DOHH2 (cell line): ENCODE results near the gene SGF29.
A peak's percentile ranks its signal among the peaks of the same experiment; 100 is the strongest.
"Not testable (repeated sequence)": the region's sequence is repeated elsewhere in the genome, so short reads cannot be mapped to it uniquely, and the experiment has no call there.

Source experiments
- H3F3A ChIP-seq: fragments of 200-600 bp; sonication (generic), shearing (Covaris generic); 2 replicates; pipeline ENCODE4 v1.6.0; 2016; ENCODE audit warnings: antibody characterized with exemption, mild to moderate bottlenecking; ENCODE audit not compliant: control insufficient read depth, insufficient read depth
- H3K27ac ChIP-seq: fragments of 200-600 bp; sonication (generic); 2 replicates; pipeline ENCODE4 v1.5.1; 2014; ENCODE audit warnings: low read depth, mild to moderate bottlenecking, low read length, moderate library complexity
- H3K27me3 ChIP-seq: fragments of 200-600 bp; sonication (generic); 2 replicates; pipeline ENCODE4 v1.6.1; 2014; ENCODE audit warnings: mild to moderate bottlenecking, low read length, mixed read lengths; ENCODE audit not compliant: control insufficient read depth
- H3K36me3 ChIP-seq: fragments of 200-600 bp; sonication (generic); 2 replicates; pipeline ENCODE4 v1.6.1; 2014; ENCODE audit warnings: mild to moderate bottlenecking, low read length, moderate library complexity, mixed read lengths; ENCODE audit not compliant: control insufficient read depth
- H3K4me1 ChIP-seq: fragments of 200-600 bp; sonication (generic); 2 replicates; pipeline ENCODE4 v1.6.1; 2014; ENCODE audit warnings: mild to moderate bottlenecking, low read length, mixed read lengths; ENCODE audit not compliant: control insufficient read depth
- H3K4me2 ChIP-seq: fragments of 200-600 bp; sonication (generic); 2 replicates; pipeline ENCODE4 v1.6.0; 2014; ENCODE audit warnings: mild to moderate bottlenecking, low read length, moderate library complexity
- H3K4me3 ChIP-seq: fragments of 200-600 bp; sonication (generic); 2 replicates; pipeline ENCODE4 v1.5.1; 2014; ENCODE audit warnings: mild to moderate bottlenecking, low read length, mixed read lengths
- H3K79me2 ChIP-seq: fragments of 200-600 bp; sonication (generic); 2 replicates; pipeline ENCODE4 v1.6.1; 2014; ENCODE audit warnings: mild to moderate bottlenecking, low read length, mixed read lengths; ENCODE audit not compliant: control insufficient read depth
- H3K9me2 ChIP-seq: fragments of 200-600 bp; sonication (generic); replicated peaks from 2 replicates; pipeline ENCODE4 v1.6.1; 2014; ENCODE audit warnings: mild to moderate bottlenecking, low read length, mixed read lengths; ENCODE audit not compliant: control insufficient read depth
- H3K9me3 ChIP-seq: fragments of 200-600 bp; sonication (generic); 2 replicates; pipeline ENCODE4 v1.6.1; 2014; ENCODE audit warnings: antibody characterized with exemption, low read length, mixed read lengths; ENCODE audit not compliant: control insufficient read depth, insufficient read depth
- H4K20me1 ChIP-seq: fragments of 200-600 bp; sonication (generic); 2 replicates; pipeline ENCODE4 v1.6.0; 2014; ENCODE audit warnings: low read depth, mild to moderate bottlenecking, antibody characterized with exemption, low read length, moderate library complexity; ENCODE audit not compliant: control insufficient read depth, insufficient read depth
- EZH2phosphoT487 ChIP-seq: fragments of 200-600 bp; sonication (generic); IDR thresholded peaks from 2 replicates; pipeline ENCODE4 v1.6.1; 2017; ENCODE audit warnings: borderline replicate concordance, mild to moderate bottlenecking, antibody characterized with exemption, low read length, moderate library complexity, mixed read lengths
- TF ChIP-seq, protein P1 (sequence below): fragments of 200-600 bp; sonication (generic); IDR thresholded peaks from one replicate; pipeline ENCODE4 v1.5.1; 2014; ENCODE audit warnings: antibody characterized with exemption, mild to moderate bottlenecking, low read depth, low read length; ENCODE audit not compliant: poor library complexity, severe bottlenecking

Gene SGF29

GRCh38 chr16:28542646-28543045, 11.1 kb upstream of the SGF29 start:
- H3K79me2 ChIP-seq, result no peaks in the 10 kb centered on the region
- H3K27ac ChIP-seq, result no peak overlapping the region
- H3K9me2 ChIP-seq, result no peaks in the 10 kb centered on the region
- no peak for TF ChIP-seq EZH2phosphoT487
- TF ChIP-seq, protein P1, sequence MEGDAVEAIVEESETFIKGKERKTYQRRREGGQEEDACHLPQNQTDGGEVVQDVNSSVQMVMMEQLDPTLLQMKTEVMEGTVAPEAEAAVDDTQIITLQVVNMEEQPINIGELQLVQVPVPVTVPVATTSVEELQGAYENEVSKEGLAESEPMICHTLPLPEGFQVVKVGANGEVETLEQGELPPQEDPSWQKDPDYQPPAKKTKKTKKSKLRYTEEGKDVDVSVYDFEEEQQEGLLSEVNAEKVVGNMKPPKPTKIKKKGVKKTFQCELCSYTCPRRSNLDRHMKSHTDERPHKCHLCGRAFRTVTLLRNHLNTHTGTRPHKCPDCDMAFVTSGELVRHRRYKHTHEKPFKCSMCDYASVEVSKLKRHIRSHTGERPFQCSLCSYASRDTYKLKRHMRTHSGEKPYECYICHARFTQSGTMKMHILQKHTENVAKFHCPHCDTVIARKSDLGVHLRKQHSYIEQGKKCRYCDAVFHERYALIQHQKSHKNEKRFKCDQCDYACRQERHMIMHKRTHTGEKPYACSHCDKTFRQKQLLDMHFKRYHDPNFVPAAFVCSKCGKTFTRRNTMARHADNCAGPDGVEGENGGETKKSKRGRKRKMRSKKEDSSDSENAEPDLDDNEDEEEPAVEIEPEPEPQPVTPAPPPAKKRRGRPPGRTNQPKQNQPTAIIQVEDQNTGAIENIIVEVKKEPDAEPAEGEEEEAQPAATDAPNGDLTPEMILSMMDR, result no peak
- no peaks in the 10 kb centered on the region; the same call in 1 of the 2 replicates for H3K4me1 ChIP-seq
- H4K20me1 ChIP-seq, result no peaks in the 10 kb centered on the region
- H3F3A ChIP-seq, result no peaks in the 10 kb centered on the region
- no peak overlapping the region for H3K4me3 ChIP-seq
- H3K9me3 ChIP-seq, result no peaks in the 10 kb centered on the region
- peaks cover 19% of the 10 kb centered on the region for H3K27me3 ChIP-seq
- no peaks in the 10 kb centered on the region for H3K36me3 ChIP-seq
- H3K4me2 ChIP-seq, result 0 out of 2 replicates have a peak overlapping the region, but pooled peaks have one; percentile 10

GRCh38 chr16:28543072-28543471, 10.6 kb upstream of the SGF29 start:
- Histone ChIP-seq H3K4me1 (no peaks in the 10 kb centered on the region; the same call in 1 of the 2 replicates), H3K27ac (no peak overlapping the region), H3K4me2 (0 out of 2 replicates have a peak overlapping the region, but pooled peaks have one; percentile 10), H3K27me3 (peaks cover 19% of the 10 kb centered on the region), H4K20me1 (no peaks in the 10 kb centered on the region), H3K79me2 (no peaks in the 10 kb centered on the region), H3K9me3 (no peaks in the 10 kb centered on the region), H3K4me3 (no peak overlapping the region), H3F3A (no peaks in the 10 kb centered on the region), H3K9me2 (no peaks in the 10 kb centered on the region), H3K36me3 (no peaks in the 10 kb centered on the region)
- TF ChIP-seq, protein P1, result no peak
- no peak for TF ChIP-seq EZH2phosphoT487

DNA sequence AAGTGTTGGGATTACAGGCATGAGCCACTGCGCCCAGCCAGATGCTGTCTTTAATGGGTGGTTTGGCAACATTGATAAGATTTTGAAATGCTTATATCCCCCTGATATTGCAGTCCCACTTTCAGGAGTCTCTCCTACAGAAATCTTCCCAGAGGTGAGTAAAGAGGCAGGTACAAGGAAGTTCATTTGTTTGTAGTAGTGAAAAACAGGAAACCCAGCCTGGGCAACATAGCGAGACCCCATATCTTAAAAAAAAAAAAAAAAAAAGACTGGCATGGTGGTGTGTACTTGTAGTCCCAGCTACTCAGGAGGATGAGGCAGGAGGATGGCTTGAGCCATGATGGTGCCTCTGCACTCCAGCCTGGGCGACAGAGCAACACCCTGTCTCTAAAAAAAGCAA, 8.7 kb upstream of the SGF29 start:
- Histone ChIP-seq H4K20me1 (no peaks in the 10 kb centered on the region), H3K36me3 (no peaks in the 10 kb centered on the region), H3K4me1 (no peaks in the 10 kb centered on the region; the same call in 1 of the 2 replicates), H3K4me3 (no peak overlapping the region), H3K27ac (no peak overlapping the region), H3F3A (no peaks in the 10 kb centered on the region), H3K79me2 (no peaks in the 10 kb centered on the region), H3K9me3 (no peaks in the 10 kb centered on the region), H3K9me2 (no peaks in the 10 kb centered on the region), H3K27me3 (peaks cover 19% of the 10 kb centered on the region), H3K4me2 (no peak overlapping the region)
- TF ChIP-seq, protein P1, result no peak
- TF ChIP-seq EZH2phosphoT487, result no peak

- not testable (repeated sequence) for H3K79me2 ChIP-seq, H3F3A ChIP-seq, H4K20me1 ChIP-seq, H3K4me1 ChIP-seq, H3K4me2 ChIP-seq, H3K9me2 ChIP-seq, H3K4me3 ChIP-seq, H3K36me3 ChIP-seq, H3K9me3 ChIP-seq, H3K27ac ChIP-seq
- peaks cover 19% of the 10 kb centered on the region for H3K27me3 ChIP-seq
Measured at GRCh38 chr16:28545964-28546363, 7.8 kb upstream of the SGF29 start.
